Kasumi-1 (cell line): Measurements from ENCODE around the gene ARHGAP26.

Experiments
- DNase-seq, 2 experiments: peaks; one replicate each; lab custom pipeline; 2025; lab: John Stamatoyannopoulos, UW

ARHGAP26 gene

GRCh38 chr5:143061161-143061945, 291.2 kb downstream of the ARHGAP26 start:
- no peak for DNase-seq

DNA sequence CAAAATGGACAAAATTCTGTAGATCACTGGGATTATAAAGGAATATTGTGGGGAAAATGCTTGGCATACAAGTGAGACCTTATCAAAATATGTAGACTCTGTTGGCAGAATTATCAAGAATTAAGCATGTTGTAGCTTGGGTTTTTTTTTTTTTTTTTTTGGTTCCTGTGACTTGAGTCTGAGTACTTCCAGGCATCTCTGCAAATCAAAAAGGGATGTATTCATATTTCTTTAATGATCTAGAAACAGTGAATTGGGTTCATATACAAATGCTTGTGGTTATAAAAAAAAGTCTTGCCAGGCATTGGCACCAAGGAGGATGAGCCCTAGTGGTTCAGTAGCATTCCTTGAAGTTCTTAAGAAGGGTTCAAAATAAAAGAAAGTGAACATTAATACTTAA, 292.2 kb downstream of the ARHGAP26 start:
- no peak for DNase-seq

DNA sequence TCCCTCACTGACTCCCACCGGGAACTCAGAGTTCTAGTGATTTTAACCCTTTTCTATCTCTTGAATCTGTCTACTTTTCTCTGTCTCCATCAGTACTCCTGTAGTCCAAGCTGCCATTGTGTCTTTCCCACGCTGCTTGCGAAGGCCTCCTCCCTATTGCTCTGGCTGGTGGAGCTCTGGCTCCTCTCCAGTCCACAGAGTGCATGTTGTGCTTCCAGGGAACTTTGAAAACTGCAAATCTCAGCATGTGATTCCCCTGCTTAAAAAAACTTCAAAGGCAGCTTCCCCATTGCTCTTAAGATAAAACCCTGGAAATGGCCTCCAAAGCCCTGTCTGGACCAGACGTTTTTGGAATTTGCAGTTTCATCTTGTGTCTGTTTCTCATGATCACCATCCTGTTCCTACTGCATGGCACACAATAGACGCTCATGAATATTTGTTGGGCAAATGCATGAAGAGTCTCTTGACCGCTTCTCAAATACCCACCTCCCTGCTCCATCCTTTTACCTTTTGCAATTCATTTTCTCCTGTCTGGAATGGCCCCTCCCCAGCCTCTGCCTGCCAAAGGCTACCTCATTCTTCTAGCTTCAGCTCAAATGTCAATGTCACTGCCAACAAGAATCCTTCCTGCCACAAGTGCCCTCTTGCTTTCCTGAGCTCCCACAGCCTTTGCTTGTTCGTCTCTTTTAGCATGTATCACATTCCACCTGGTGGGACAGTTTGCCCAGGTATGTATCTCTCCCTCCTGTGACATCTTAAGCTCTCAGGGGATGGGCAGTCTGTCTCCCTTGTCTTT, 293.2 kb downstream of the ARHGAP26 start:
- no peak for DNase-seq

GRCh38 chr5:143064218-143064641, 294.1 kb downstream of the ARHGAP26 start:
- no peak for DNase-seq

DNA sequence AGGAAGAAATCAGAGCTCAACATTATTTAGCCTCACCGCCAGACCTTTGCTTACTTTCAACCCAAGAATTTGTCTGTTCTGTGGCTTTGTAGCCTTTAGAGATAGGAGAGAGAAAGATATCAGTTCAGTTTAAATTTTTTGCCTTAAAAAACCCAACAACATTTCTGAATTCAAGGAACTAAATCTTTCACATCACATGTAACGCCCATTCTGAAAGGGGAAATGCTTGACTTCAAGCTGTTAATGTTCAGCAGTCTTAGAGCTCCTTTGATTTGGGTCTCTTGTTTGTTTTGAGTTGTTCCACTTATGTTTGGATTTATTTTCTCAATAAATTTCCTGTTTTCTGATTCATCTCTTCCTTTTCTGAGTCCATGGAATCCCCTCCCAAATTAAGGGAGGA, 294.5 kb downstream of the ARHGAP26 start:
- no peak for DNase-seq

DNA sequence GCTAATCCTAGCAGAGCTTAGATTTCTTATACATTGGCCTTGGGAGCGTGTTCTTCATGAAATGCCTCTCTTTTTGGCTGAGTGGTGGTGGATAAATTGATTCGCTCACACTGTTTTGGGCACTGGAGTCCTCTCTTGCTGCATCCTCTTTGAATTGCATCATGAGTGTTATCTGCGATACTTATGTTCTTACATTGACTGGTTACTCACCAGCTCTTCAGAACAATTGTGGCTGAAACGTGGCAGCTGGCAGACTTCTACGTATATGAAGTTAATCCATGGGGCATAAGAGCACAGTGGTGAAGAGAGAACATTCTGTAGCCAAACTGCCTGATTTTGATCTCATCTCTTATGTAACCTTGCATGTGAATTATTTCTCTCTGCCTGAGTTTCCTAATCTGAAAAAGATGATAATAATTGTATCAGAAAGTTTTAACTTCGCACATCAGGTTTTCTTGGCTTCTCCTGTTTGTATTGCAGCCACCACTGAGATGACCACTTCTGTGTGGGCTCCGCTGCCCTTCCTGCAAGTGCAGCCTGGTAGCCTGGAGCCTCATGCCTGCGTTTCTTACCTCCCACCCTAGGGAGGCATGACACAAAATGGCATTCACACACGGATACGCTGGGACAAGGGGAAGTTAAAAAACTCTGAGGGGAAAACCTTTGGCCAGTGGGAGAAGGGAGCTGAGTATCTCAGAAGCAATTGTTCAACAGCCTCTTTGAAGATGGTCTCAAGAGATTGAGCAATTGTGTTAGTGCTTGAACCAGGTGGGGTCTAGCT, 295.2 kb downstream of the ARHGAP26 start:
- no peak for DNase-seq

GRCh38 chr5:143065996-143066522, 295.9 kb downstream of the ARHGAP26 start:
- DNase-seq, result no peak

DNA sequence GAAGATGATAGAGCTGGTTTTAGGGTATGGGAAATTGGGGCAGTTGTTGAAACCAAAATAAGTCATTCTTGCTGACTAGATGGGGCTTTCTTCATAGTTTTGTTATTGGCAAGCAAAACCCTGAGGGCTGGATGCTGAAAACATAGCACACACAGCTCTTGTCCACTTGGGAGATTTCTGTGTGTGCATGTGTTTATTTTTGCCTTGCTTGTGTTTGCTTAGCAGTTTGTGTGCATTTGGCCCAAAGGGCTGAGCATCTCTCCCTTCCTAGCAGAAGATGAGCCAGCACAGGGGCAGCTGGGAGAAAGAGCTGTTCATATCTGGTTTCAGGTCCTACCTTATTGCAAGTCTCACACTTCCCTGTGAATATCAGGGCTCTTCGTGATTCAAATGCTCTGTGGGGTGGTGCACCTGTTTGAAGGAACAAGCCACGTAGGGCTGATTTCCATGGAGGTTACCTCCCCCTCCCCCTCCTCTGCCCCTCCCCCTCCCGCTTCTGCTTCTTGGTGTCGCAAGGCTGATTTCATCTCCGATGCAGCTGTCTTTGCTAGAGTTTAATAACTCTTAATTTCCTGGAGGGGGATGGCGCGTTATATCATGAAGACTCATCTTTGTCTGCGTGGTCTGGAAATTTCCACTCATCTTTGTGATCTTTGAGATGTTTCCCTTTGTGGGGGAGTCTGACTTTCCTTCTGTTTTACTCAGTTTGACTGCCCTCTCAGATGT, 296.5 kb downstream of the ARHGAP26 start:
- no peak for DNase-seq

- DNase-seq, result no peak
These were observed 298.5 kb downstream of the ARHGAP26 start for GRCh38 chr5:143068712-143069111.

GRCh38 chr5:143071927-143072326, 301.8 kb downstream of the ARHGAP26 start:
- DNase-seq, result no peak

- no peak for DNase-seq
These were observed 302.6 kb downstream of the ARHGAP26 start for GRCh38 chr5:143072734-143073133.

- no peak for DNase-seq
These were observed 303.6 kb downstream of the ARHGAP26 start for GRCh38 chr5:143073766-143074165.

DNA sequence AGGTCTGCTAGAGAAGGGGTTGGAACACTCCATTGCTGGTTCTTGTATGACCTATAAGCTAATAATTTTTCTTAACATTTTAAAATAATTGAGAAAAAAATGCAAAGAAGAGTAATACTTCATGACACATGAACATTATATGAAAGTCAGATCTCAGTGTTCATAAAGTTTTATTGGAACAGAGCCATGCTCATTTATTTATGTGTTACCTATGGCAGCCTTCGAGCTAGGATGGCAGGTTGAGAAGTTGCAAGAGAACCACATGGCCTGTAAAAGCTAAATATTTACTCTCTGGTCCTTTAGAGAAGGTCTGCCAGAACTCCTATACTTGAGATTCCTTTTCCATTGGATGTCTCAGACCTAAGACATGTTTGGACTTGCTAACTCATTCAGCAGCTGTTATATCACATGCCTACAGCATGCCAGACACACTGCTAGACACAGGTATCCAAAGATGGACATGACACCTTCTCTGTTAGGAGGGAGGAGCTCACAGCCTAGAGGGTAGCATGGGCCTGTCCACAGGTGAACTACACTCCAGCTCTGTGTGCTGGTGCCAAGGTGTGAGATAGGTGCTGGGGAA, 304.3 kb downstream of the ARHGAP26 start:
- no peak for DNase-seq

GRCh38 chr5:143076377-143076776, 306.2 kb downstream of the ARHGAP26 start:
- DNase-seq, result no peak

GRCh38 chr5:143077453-143078103, 307.4 kb downstream of the ARHGAP26 start:
- no peak for DNase-seq

DNA sequence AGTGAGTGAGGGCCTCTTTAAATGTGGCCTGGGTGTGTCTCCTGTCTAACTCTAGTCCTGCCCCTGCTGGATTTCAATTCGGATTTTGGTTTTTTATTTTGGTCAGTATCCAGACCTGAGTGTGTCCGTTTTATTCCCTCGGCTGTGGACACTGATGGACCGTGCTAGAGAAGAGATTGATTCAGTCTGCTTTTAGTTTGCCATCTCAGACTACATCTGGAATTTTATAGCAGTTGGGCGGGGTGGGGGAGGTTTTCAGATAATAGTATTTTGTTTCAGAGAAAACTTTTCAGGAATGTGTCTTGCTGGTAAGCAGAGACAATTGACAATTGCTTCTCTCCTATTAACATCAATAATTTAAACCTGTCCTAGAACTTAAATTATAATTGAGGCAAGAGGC, 308.1 kb downstream of the ARHGAP26 start:
- DNase-seq, result no peak

DNA sequence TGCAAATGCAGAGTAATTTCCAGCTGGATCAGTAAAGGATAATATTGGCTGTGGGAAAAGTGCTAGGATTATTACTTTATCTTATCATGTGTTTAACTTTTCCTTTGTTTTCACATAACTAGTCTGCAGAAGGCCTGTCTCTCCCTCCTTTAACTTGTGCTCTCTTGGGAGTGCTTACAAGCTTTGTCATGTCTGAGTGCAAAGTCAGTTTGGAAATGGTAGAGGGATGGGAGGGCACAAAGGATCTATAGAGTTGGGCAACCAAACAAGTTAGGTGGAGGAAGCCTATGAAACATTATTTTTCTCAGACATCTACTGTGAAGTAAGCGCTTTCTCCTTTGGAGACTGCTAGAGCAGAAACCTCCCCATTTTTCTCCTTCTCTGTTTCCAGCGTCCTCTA, 308.8 kb downstream of the ARHGAP26 start:
- no peak for DNase-seq

- no peak for DNase-seq
These were observed 310.2 kb downstream of the ARHGAP26 start for GRCh38 chr5:143080407-143080806.

DNA sequence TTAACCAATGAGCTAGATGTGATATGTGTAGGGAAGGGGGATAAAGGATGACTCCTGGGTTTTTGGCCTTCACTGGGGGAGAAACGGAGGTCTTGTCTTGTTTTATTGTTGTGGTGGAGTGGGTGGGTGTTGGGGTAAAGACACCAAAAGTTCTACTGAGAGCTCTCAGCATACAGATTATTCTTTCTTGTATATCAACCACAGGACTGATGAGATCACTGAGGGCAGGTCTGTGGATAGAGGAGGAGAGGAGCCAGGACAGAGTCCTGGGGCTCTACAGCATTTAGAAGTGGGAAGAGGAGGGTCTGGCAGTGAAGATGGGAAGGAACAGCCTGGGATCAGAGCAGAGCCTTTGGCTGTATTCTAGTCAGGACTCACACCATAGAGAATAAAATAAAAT, 310.8 kb downstream of the ARHGAP26 start:
- no peak for DNase-seq

DNA sequence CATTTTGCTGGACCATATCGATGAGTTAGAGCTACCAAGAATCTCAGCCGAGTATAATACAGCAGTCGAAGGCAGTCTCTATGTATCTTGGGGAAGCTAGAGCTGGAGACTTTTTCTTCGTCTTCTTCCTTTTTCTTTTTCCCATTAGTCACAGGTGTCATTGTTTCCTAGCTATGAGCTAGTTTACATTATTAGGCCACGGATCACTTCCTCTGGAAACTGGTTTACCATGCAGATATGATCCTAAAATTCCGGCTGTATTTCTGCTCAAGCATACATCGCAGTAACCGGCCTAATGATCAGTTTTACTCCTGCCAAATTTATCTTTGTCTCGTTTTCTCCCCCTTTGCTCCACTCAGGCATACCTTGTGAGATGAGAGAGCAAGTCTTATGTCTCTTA, 312.8 kb downstream of the ARHGAP26 start:
- DNase-seq, result no peak

- DNase-seq, result no peak
These were observed 314.2 kb downstream of the ARHGAP26 start for GRCh38 chr5:143084407-143084806.
